ENCODE data around the gene SLC35G3.

SLC35G3 gene

GRCh38 chr17:35224436-35224835, 30.2 kb upstream of the SLC35G3 start:
- Histone ChIP-seq H3K4me3 (replicated peaks; ENCODE audit: insufficient read depth, low read length) (no peak overlapping the region), H3K27me3 (ENCODE audit: insufficient read depth, poor library complexity, severe bottlenecking) (no peaks in the 10 kb centered on the region), H3K27ac (replicated peaks) (no peak overlapping the region)
- no peak for DNase-seq (ENCODE audit: low read depth in 1 of 2, low spot score in 1 of 2)
- TF ChIP-seq, protein P1, sequence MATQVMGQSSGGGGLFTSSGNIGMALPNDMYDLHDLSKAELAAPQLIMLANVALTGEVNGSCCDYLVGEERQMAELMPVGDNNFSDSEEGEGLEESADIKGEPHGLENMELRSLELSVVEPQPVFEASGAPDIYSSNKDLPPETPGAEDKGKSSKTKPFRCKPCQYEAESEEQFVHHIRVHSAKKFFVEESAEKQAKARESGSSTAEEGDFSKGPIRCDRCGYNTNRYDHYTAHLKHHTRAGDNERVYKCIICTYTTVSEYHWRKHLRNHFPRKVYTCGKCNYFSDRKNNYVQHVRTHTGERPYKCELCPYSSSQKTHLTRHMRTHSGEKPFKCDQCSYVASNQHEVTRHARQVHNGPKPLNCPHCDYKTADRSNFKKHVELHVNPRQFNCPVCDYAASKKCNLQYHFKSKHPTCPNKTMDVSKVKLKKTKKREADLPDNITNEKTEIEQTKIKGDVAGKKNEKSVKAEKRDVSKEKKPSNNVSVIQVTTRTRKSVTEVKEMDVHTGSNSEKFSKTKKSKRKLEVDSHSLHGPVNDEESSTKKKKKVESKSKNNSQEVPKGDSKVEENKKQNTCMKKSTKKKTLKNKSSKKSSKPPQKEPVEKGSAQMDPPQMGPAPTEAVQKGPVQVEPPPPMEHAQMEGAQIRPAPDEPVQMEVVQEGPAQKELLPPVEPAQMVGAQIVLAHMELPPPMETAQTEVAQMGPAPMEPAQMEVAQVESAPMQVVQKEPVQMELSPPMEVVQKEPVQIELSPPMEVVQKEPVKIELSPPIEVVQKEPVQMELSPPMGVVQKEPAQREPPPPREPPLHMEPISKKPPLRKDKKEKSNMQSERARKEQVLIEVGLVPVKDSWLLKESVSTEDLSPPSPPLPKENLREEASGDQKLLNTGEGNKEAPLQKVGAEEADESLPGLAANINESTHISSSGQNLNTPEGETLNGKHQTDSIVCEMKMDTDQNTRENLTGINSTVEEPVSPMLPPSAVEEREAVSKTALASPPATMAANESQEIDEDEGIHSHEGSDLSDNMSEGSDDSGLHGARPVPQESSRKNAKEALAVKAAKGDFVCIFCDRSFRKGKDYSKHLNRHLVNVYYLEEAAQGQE (IDR thresholded peaks at IDR 0.05; ENCODE audit: insufficient replicate concordance, low read depth) = no peak

DNA sequence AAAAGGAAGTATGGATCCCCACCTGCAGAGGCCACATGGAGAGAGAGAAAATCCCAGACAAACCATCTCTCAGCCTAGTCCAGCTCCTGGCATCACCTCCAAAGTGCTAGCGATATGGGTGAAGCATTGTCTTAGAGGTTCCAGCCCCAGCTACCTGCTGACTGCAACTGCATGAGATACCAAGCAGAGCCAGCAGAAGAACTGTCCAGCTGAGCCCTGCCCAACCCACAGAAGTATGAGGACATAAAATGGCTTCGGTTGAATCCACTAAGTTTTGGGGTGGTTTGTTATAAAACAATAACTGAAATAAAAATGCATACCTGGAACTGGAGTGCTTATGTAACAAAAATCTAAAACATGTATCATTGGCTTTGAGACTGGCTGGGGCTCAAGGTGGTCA, 28.3 kb upstream of the SLC35G3 start:
- H3K27me3 ChIP-seq (ENCODE audit: insufficient read depth, poor library complexity, severe bottlenecking) = no peaks in the 10 kb centered on the region
- no peak overlapping the region for H3K4me3 ChIP-seq (replicated peaks; ENCODE audit: insufficient read depth, low read length)
- no peak for DNase-seq (ENCODE audit: low read depth in 1 of 2, low spot score in 1 of 2)
- no peak overlapping the region for H3K27ac ChIP-seq (replicated peaks)
- TF ChIP-seq, protein P2, sequence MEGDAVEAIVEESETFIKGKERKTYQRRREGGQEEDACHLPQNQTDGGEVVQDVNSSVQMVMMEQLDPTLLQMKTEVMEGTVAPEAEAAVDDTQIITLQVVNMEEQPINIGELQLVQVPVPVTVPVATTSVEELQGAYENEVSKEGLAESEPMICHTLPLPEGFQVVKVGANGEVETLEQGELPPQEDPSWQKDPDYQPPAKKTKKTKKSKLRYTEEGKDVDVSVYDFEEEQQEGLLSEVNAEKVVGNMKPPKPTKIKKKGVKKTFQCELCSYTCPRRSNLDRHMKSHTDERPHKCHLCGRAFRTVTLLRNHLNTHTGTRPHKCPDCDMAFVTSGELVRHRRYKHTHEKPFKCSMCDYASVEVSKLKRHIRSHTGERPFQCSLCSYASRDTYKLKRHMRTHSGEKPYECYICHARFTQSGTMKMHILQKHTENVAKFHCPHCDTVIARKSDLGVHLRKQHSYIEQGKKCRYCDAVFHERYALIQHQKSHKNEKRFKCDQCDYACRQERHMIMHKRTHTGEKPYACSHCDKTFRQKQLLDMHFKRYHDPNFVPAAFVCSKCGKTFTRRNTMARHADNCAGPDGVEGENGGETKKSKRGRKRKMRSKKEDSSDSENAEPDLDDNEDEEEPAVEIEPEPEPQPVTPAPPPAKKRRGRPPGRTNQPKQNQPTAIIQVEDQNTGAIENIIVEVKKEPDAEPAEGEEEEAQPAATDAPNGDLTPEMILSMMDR (IDR thresholded peaks at IDR 0.05; ENCODE audit: insufficient read depth, low read length) = no peak
- no peak for TF ChIP-seq GABPA (IDR thresholded peaks at IDR 0.05; ENCODE audit: low read depth)
- TF ChIP-seq, protein P1 (IDR thresholded peaks at IDR 0.05; ENCODE audit: insufficient replicate concordance, low read depth) = no peak
- TF ChIP-seq SPI1 (IDR thresholded peaks at IDR 0.05; ENCODE audit: borderline replicate concordance, low read depth) = no peak
- no peak for TF ChIP-seq POLR2AphosphoS5 (IDR thresholded peaks at IDR 0.05; ENCODE audit: low read depth)

DNA sequence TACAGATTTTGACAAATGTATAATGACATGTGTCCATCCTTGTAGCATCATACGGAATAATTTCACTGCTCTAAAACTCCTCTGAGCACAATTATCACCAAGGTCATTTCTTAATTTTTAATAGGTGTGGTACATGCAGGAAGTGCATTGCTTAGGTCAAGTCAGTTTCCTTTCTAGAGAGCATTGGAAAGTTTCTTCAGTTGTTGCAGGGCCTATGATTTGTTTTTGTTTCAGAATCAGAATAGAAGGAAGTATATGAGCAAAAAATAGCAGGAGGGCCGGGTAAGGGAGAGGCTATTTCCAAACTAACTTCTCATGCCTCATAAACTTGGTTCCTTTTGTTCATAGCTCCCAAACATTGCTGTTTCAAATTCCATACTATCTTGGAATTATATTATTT, 24.7 kb upstream of the SLC35G3 start:
- H3K27ac ChIP-seq (replicated peaks) = no peak overlapping the region
- H3K4me3 ChIP-seq (replicated peaks; ENCODE audit: insufficient read depth, low read length) = no peak overlapping the region
- no peak for DNase-seq (ENCODE audit: low read depth in 1 of 2, low spot score in 1 of 2)
- TF ChIP-seq GABPA (IDR thresholded peaks at IDR 0.05; ENCODE audit: low read depth) = no peak
- TF ChIP-seq SPI1 (IDR thresholded peaks at IDR 0.05; ENCODE audit: borderline replicate concordance, low read depth) = no peak
- no peak for TF ChIP-seq POLR2AphosphoS5 (IDR thresholded peaks at IDR 0.05; ENCODE audit: low read depth)
- TF ChIP-seq, protein P2 (IDR thresholded peaks at IDR 0.05; ENCODE audit: insufficient read depth, low read length) = no peak
- TF ChIP-seq, protein P1 (IDR thresholded peaks at IDR 0.05; ENCODE audit: insufficient replicate concordance, low read depth) = no peak
- peaks cover 2% of the 10 kb centered on the region for H3K27me3 ChIP-seq (ENCODE audit: insufficient read depth, poor library complexity, severe bottlenecking)

DNA sequence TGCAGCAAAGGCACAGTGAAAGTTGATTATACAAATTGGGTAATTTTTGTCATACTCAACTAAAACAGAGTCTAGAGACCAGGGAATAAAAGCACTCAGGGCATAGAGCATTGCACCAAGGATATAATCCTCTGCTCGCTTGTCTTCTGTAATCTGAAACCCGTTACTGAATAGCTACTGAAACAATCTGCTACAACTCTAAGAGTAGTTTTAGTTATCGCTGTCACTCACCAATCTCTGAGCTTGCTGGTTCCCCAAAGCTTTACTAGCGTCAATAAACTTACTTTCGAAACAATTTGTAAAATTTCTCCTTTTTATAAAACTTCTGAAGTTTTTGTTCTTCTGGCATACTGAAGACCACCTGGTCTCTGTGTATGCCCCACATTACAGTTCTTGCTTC, 22.9 kb upstream of the SLC35G3 start:
- Histone ChIP-seq H3K27me3 (ENCODE audit: insufficient read depth, poor library complexity, severe bottlenecking) (peaks cover 2% of the 10 kb centered on the region), H3K27ac (replicated peaks) (no peak overlapping the region), H3K4me3 (replicated peaks; ENCODE audit: insufficient read depth, low read length) (no peak overlapping the region)
- TF ChIP-seq, protein P1 (IDR thresholded peaks at IDR 0.05; ENCODE audit: insufficient replicate concordance, low read depth) = no peak
- TF ChIP-seq POLR2AphosphoS5 (IDR thresholded peaks at IDR 0.05; ENCODE audit: low read depth) (no peak), SPI1 (IDR thresholded peaks at IDR 0.05; ENCODE audit: borderline replicate concordance, low read depth) (no peak), GABPA (IDR thresholded peaks at IDR 0.05; ENCODE audit: low read depth) (no peak)
- TF ChIP-seq, protein P2 (IDR thresholded peaks at IDR 0.05; ENCODE audit: insufficient read depth, low read length) = no peak
- no peak for DNase-seq (ENCODE audit: low read depth in 1 of 2, low spot score in 1 of 2)

Data from HL-60 (cell line).